DMS 273 treated with DMSO at 0.1 percent for 48 hours (cell line): ENCODE measurements around the gene CDK14.
"Not testable (repeated sequence)": the region's sequence is repeated elsewhere in the genome, so short reads cannot be mapped to it uniquely, and the experiment has no call there.

Experiments used
- DNase-seq: peaks from one replicate; lab custom pipeline; 2025; lab: John Stamatoyannopoulos, UW

CDK14 gene

GRCh38 chr7:90757565-90757950 is 161.4 kb downstream of the CDK14 start:
- not testable (repeated sequence) for DNase-seq

- no peak for DNase-seq
Measured at GRCh38 chr7:90758933-90759562, 162.9 kb downstream of the CDK14 start.

- DNase-seq = no peak
Measured at GRCh38 chr7:90759710-90760109, 163.6 kb downstream of the CDK14 start.

GRCh38 chr7:90760892-90761291 is 164.8 kb downstream of the CDK14 start:
- no peak for DNase-seq

- DNase-seq = no peak
Measured at GRCh38 chr7:90761584-90761983, 165.5 kb downstream of the CDK14 start.

GRCh38 chr7:90763108-90763507 is 167.0 kb downstream of the CDK14 start:
- no peak for DNase-seq

- no peak for DNase-seq
Measured at GRCh38 chr7:90764848-90765570, 168.9 kb downstream of the CDK14 start.

- no peak for DNase-seq
Measured at GRCh38 chr7:90766814-90767564, 170.9 kb downstream of the CDK14 start.

- DNase-seq = no peak
Measured at GRCh38 chr7:90768301-90768700, 172.2 kb downstream of the CDK14 start.

GRCh38 chr7:90769036-90769435 is 172.9 kb downstream of the CDK14 start:
- no peak for DNase-seq

GRCh38 chr7:90769566-90769965 is 173.4 kb downstream of the CDK14 start:
- not testable (repeated sequence) for DNase-seq

GRCh38 chr7:90771281-90771680 is 175.2 kb downstream of the CDK14 start:
- no peak for DNase-seq

- no peak for DNase-seq
Measured at GRCh38 chr7:90772410-90772809, 176.3 kb downstream of the CDK14 start.

- no peak for DNase-seq
Measured at GRCh38 chr7:90773269-90773668, 177.1 kb downstream of the CDK14 start.

GRCh38 chr7:90774706-90775105 is 178.6 kb downstream of the CDK14 start:
- DNase-seq = no peak

GRCh38 chr7:90775383-90775965 is 179.4 kb downstream of the CDK14 start:
- no peak for DNase-seq

- no peak for DNase-seq
Measured at GRCh38 chr7:90777041-90777440, 180.9 kb downstream of the CDK14 start.

- DNase-seq = no peak
Measured at GRCh38 chr7:90777465-90777864, 181.3 kb downstream of the CDK14 start.

GRCh38 chr7:90777886-90778285 is 181.8 kb downstream of the CDK14 start:
- no peak for DNase-seq

GRCh38 chr7:90788052-90788451 is 191.9 kb downstream of the CDK14 start:
- no peak for DNase-seq

- no peak for DNase-seq
Measured at GRCh38 chr7:90789736-90790306, 193.7 kb downstream of the CDK14 start.

GRCh38 chr7:90791596-90791995 is 195.5 kb downstream of the CDK14 start:
- DNase-seq = no peak
